Adrenal gland (tissue), 12 donors: ENCODE measurements around the gene RYR1. TPM values are rescaled to one million over a fixed set of nuclear protein-coding genes. Genes with fewer than 3 reads are reported as not detected.

Source experiments
- DNase-seq, 7 donors: peaks; one replicate each; pipeline ENCODE4 v3.0.0-alpha.2; 2019 to 2020
- H3K27ac ChIP-seq, 5 donors: fragments of 200-600 bp; sonication (generic) in 4 of 5; 1 replicate in 3 of 5; 2 replicates in 2 of 5; pipeline versions ENCODE4 v1.5.1 to v1.8.0; 2016 to 2020; ENCODE audit warnings: mild to moderate bottlenecking in 1 of 5
- H3K27me3 ChIP-seq: fragments of 200-600 bp; 2 replicates; pipeline ENCODE4 v1.8.0; 2021
- H3K36me3 ChIP-seq, 2 donors: fragments of 200-600 bp; replicated peaks in 1 of 2; 1 replicate in 1 of 2; 2 replicates in 1 of 2; pipeline versions ENCODE4 v1.5.1 to v1.8.0; 2018 to 2022
- H3K4me1 ChIP-seq, 2 donors: fragments of 200-600 bp; replicated peaks in 1 of 2; 1 replicate in 1 of 2; 2 replicates in 1 of 2; pipeline versions ENCODE4 v1.5.1 to v1.8.0; 2018 to 2021
- H3K4me3 ChIP-seq, 4 donors: fragments of 200-600 bp; sonication (generic) in 3 of 4; one replicate each; pipeline ENCODE4 v1.5.1; 2016 to 2018
- H3K9me3 ChIP-seq, 3 donors: fragments of 200-600 bp; sonication (generic) in 1 of 3; replicated peaks in 1 of 3; 1 replicate in 2 of 3; 2 replicates in 1 of 3; pipeline versions ENCODE4 v1.5.1 to v1.8.0; 2016 to 2021
- CTCF ChIP-seq, 6 experiments: fragments of 450-650 bp in 4 of 6; fragments of 200-600 bp in 2 of 6; sonication (generic) in 1 of 6; IDR thresholded peaks; 1 replicate in 5 of 6; 2 replicates in 1 of 6; pipeline versions ENCODE4 v1.5.1 to v1.8.0; 2016 to 2021; ENCODE audit warnings: antibody characterized with exemption in 6 of 6, mild to moderate bottlenecking in 2 of 6, moderate library complexity in 1 of 6
- POLR2A ChIP-seq, 2 donors: fragments of 450-650 bp; IDR thresholded peaks; one replicate each; pipeline ENCODE4 v1.6.1; 2017; ENCODE audit warnings: antibody characterized with exemption in 2 of 2, mild to moderate bottlenecking in 2 of 2, moderate library complexity in 1 of 2
- WGBS, 4 donors: extraction: QIAGEN DNeasy Blood & Tissue Kit in 2 of 4; methylation state at CpG; one replicate each; pipeline versions ENCODE4 v1.1.5 to v1.1.7; 2013 to 2017; 5-methylcytosine and 5-hydroxymethylcytosine counted together
- intact Hi-C, 2 donors: fragments of 100-400 bp; cut with DNase I; formaldehyde crosslinking; loops; one replicate each; pipeline versions ENCODE4 v1.14.1 to v1.15.0; 2022 to 2023
- polyA plus RNA-seq, 3 donors: library from polyadenylated mRNA; stranded (reverse); fragments of 200-250 nt in 2 of 3; fragments of 350-450 nt in 1 of 3; fragmentation: Illumina TruSeq in 1 of 3; extraction: RNeasy Lipid Tissue Mini Kit (QIAGEN cat#74804) in 1 of 3; gene quantifications; one replicate each; pipeline ENCODE4 v1.2.3, GENCODE V29; 2013 to 2014
- total RNA-seq, 9 donors: library from RNA; depleted of rRNA in 4 of 9; stranded (reverse); fragments of >200 nt in 4 of 9; fragments of 120-200 nt in 1 of 9; fragmentation: NEBNext Ultra II Directional in 1 of 9; extraction: Animal tissue kit (Norgen Biotek cat#: 25700) in 1 of 9; gene quantifications; one replicate each; pipeline versions ENCODE4 v1.1.0 to v1.2.4, GENCODE V29; 2013 to 2023
- donor health status: healthy with polysubstance abuse.
- donor health status: Bipolar disorder and iron deficiency.
- donor health status: DM: yes; HTN: yes; CAD: no.
- donor health status: DM: no; HTN: no; CAD: no.
- donor health status: DM: no; HTN: no; CAD: no.
- donor health status: DM: yes; HTN: yes; CAD: no.

RYR1 gene
- total and polyA plus RNA-seq, 12 donors: 0.90 to 10.0 (median 3.2) TPM

DNA sequence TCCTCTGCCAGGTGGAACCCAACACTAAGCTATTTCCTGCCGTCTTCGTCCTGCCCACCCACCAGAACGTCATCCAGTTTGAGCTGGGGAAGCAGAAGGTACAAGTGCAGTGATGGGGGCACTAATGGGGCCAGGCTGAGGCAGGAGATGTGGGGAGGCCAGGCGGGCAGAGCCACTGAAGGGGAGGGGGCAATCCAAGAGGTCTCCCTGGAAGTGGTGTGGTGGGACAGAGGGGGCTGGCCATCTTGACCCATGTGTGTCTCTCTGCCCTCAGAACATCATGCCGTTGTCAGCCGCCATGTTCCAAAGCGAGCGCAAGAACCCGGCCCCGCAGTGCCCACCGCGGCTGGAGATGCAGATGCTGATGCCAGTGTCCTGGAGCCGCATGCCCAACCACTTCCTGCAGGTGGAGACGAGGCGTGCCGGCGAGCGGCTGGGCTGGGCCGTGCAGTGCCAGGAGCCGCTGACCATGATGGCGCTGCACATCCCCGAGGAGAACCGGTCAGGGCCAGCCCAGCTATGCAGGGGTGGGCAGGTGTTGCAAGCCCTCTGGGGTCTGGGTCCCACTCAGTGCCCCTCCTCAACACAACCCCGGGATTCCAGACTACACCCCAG, 49.6 kb downstream of the RYR1 start:
- no peak for DNase-seq
- Histone ChIP-seq H3K9me3 (no peaks in the 10 kb centered on the region), H3K4me1 (no peaks in the 10 kb centered on the region), H3K27ac (no peak overlapping the region), H3K36me3 (no peaks in the 10 kb centered on the region), H3K27me3 (no peaks in the 10 kb centered on the region), H3K4me3 (no peak overlapping the region)
- intact Hi-C loops: no loop called here
- TF ChIP-seq POLR2A (IDR thresholded peaks at IDR 0.05) (no peak), CTCF (IDR thresholded peaks at IDR 0.05) (no peak)
- 80 to 87% (median 85%) methylated on average over 6 to 24 of the region's 24 CpGs for WGBS, 4 donors

- no peaks in the 10 kb centered on the region for H3K4me1 ChIP-seq
- H3K27me3 ChIP-seq: no peaks in the 10 kb centered on the region
- H3K4me3 ChIP-seq: no peak overlapping the region
- H3K9me3 ChIP-seq: no peaks in the 10 kb centered on the region
- H3K36me3 ChIP-seq: no peaks in the 10 kb centered on the region
- TF ChIP-seq CTCF (IDR thresholded peaks at IDR 0.05) (no peak), POLR2A (IDR thresholded peaks at IDR 0.05) (no peak)
- H3K27ac ChIP-seq: no peak overlapping the region
- no peak for DNase-seq
- intact Hi-C loops: no loop called here
- 45 to 85% (median 79%) methylated on average over 2 of the region's 2 CpGs for WGBS, 4 donors
These were observed 51.3 kb downstream of the RYR1 start for GRCh38 chr19:38484747-38485146.

DNA sequence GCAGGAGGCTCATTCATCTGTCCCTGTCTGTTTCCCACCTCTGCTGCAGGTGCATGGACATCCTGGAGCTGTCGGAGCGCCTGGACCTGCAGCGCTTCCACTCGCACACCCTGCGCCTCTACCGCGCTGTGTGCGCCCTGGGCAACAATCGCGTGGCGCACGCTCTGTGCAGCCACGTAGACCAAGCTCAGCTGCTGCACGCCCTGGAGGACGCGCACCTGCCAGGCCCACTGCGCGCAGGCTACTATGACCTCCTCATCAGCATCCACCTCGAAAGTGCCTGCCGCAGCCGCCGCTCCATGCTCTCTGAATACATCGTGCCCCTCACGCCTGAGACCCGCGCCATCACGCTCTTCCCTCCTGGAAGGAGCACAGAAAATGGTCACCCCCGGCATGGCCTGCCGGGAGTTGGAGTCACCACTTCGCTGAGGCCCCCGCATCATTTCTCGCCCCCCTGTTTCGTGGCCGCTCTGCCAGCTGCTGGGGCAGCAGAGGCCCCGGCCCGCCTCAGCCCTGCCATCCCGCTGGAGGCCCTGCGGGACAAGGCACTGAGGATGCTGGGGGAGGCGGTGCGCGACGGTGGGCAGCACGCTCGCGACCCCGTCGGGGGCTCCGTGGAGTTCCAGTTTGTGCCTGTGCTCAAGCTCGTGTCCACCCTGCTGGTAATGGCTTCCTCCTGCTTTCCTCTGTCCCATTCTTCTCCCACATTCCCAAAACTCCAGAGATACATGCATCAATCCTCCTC, 52.2 kb downstream of the RYR1 start:
- no peak overlapping the region for H3K27ac ChIP-seq
- no peak overlapping the region for H3K4me3 ChIP-seq
- no peaks in the 10 kb centered on the region for H3K9me3 ChIP-seq
- no peaks in the 10 kb centered on the region for H3K27me3 ChIP-seq
- intact Hi-C loops: no loop called here
- no peaks in the 10 kb centered on the region for H3K4me1 ChIP-seq
- TF ChIP-seq POLR2A (IDR thresholded peaks at IDR 0.05) (no peak), CTCF (IDR thresholded peaks at IDR 0.05) (no peak)
- 87 to 94% (median 90%) methylated on average over 41 to 49 of the region's 49 CpGs for WGBS, 4 donors
- H3K36me3 ChIP-seq: no peaks in the 10 kb centered on the region
- DNase-seq: no peak

GRCh38 chr19:38486731-38487336, 53.3 kb downstream of the RYR1 start:
- Histone ChIP-seq H3K27ac (no peak overlapping the region), H3K36me3 (no peaks in the 10 kb centered on the region), H3K4me1 (no peaks in the 10 kb centered on the region), H3K4me3 (no peak overlapping the region), H3K9me3 (no peaks in the 10 kb centered on the region), H3K27me3 (no peaks in the 10 kb centered on the region)
- no peak for TF ChIP-seq POLR2A (IDR thresholded peaks at IDR 0.05)
- no peak for TF ChIP-seq CTCF (IDR thresholded peaks at IDR 0.05)
- WGBS, 4 donors: 82 to 89% (median 84%) methylated on average over 6 of the region's 6 CpGs
- intact Hi-C loops: no loop called here
- DNase-seq: no peak
